PC-3 (cell line): Measurements from ENCODE around the gene ZFX. TPM values are rescaled to one million over a fixed set of nuclear protein-coding genes. Genes with fewer than 3 reads are reported as not detected.
"Not testable (repeated sequence)": the region's sequence is repeated elsewhere in the genome, so short reads cannot be mapped to it uniquely, and the experiment has no call there.

ENCODE experiments used
- ATAC-seq: fragments of 200-7000 bp; cut with Tn5 transposase; 2 replicates; pipeline ENCODE4 v1.9.1; 2020; ENCODE audit warnings: mild to moderate bottlenecking, moderate library complexity
- BruUV-seq: library from RNA; stranded (reverse); fragments of 400-500 nt; replicated peaks from 2 replicates; lab custom pipeline; 2021; lab: Mats Ljungman, UMichigan
- CTCF ChIA-PET: fragments of 300-600 bp; sonication (Branson Sonifier 250); formaldehyde crosslinking; loops from one replicate; lab custom pipeline; 2022; ENCODE audit warnings: antibody characterized with exemption; lab: Charles Lee
- POLR2A ChIA-PET: fragments of 300-600 bp; sonication (Branson Sonifier 250); formaldehyde crosslinking; loops from one replicate; lab custom pipeline; 2022; ENCODE audit warnings: antibody characterized with exemption; ENCODE audit not compliant: unreplicated experiment; lab: Charles Lee
- DNase-seq: peaks from one replicate; pipeline ENCODE4 v3.0.0-alpha.2; 2015
- H2AFZ ChIP-seq: fragments of 300-600 bp; sonication (generic); 2 replicates; pipeline ENCODE4 v1.6.0; 2016; ENCODE audit warnings: antibody characterized with exemption, low read length
- H3F3A ChIP-seq: fragments of 300-600 bp; sonication (generic); one replicate; pipeline ENCODE4 v1.6.0; 2017; ENCODE audit warnings: antibody characterized with exemption, low read length, control low read depth, mild to moderate bottlenecking; ENCODE audit not compliant: unreplicated experiment
- H3K27ac ChIP-seq: fragments of 300-600 bp; sonication (generic); 2 replicates; pipeline ENCODE4 v1.5.1; 2016; ENCODE audit warnings: mild to moderate bottlenecking, low read length
- H3K27me3 ChIP-seq: fragments of 300-600 bp; sonication (generic); 2 replicates; pipeline ENCODE4 v1.6.1; 2016; ENCODE audit warnings: low read length, mixed read lengths
- H3K36me3 ChIP-seq: fragments of 300-600 bp; sonication (generic); 2 replicates; pipeline ENCODE4 v1.6.1; 2016; ENCODE audit warnings: low read depth, mixed run types, low read length, mixed read lengths
- H3K4me1 ChIP-seq: fragments of 300-600 bp; sonication (generic); 2 replicates; pipeline ENCODE4 v1.5.1; 2016; ENCODE audit warnings: low read length; ENCODE audit not compliant: insufficient read depth
- H3K4me2 ChIP-seq: fragments of 300-600 bp; sonication (generic); 2 replicates; pipeline ENCODE4 v1.6.0; 2016; ENCODE audit warnings: low read length
- H3K4me3 ChIP-seq: fragments of 300-600 bp; sonication (generic); 2 replicates; pipeline ENCODE4 v1.5.1; 2016; ENCODE audit warnings: mild to moderate bottlenecking, low read length, mixed read lengths
- H3K79me2 ChIP-seq: fragments of 300-600 bp; sonication (generic); 2 replicates; pipeline ENCODE4 v1.6.1; 2017; ENCODE audit warnings: low read length, mixed read lengths
- H3K9ac ChIP-seq: fragments of 300-600 bp; sonication (generic); 2 replicates; pipeline ENCODE4 v1.6.0; 2016; ENCODE audit warnings: mild to moderate bottlenecking, low read length
- H3K9me2 ChIP-seq: fragments of 300-600 bp; sonication (generic); replicated peaks from 2 replicates; pipeline ENCODE4 v1.6.1; 2016; ENCODE audit warnings: mixed run types, low read length, mixed read lengths
- H3K9me3 ChIP-seq: fragments of 300-600 bp; sonication (generic); 2 replicates; pipeline ENCODE4 v1.6.1; 2016; ENCODE audit warnings: low read length, mixed read lengths
- H4K20me1 ChIP-seq: fragments of 300-600 bp; sonication (generic); 2 replicates; pipeline ENCODE4 v1.6.1; 2016; ENCODE audit warnings: low read length, mixed read lengths
- EZH2 ChIP-seq: fragments of 300-600 bp; sonication (generic); IDR thresholded peaks from one replicate; pipeline ENCODE4 v1.6.1; 2017; ENCODE audit warnings: antibody characterized with exemption, mild to moderate bottlenecking, low read length; ENCODE audit not compliant: unreplicated experiment
- EZH2phosphoT487 ChIP-seq: fragments of 300-600 bp; sonication (generic); IDR thresholded peaks from 2 replicates; pipeline ENCODE4 v1.6.1; 2018; ENCODE audit warnings: mild to moderate bottlenecking, antibody characterized with exemption, low read length, borderline replicate concordance
- intact Hi-C: fragments of 100-400 bp; cut with micrococcal nuclease; formaldehyde crosslinking; loops from 2 replicates; pipeline ENCODE4 v1.9.0; 2023
- total RNA-seq: library from RNA; depleted of rRNA; stranded (reverse); fragments of >200 nt; gene quantifications from 2 replicates; pipeline ENCODE4 v1.2.3, GENCODE V29; 2014
- TF ChIP-seq, protein P1 (sequence below): fragments of 300-600 bp; sonication (generic); conservative IDR thresholded peaks from 2 replicates; pipeline ENCODE4 v1.5.1; 2017; ENCODE audit warnings: antibody characterized with exemption, low read depth, mild to moderate bottlenecking, low read length

Gene ZFX
- total RNA-seq, 1 experiment from 2014 or later: 21.0 TPM

DNA sequence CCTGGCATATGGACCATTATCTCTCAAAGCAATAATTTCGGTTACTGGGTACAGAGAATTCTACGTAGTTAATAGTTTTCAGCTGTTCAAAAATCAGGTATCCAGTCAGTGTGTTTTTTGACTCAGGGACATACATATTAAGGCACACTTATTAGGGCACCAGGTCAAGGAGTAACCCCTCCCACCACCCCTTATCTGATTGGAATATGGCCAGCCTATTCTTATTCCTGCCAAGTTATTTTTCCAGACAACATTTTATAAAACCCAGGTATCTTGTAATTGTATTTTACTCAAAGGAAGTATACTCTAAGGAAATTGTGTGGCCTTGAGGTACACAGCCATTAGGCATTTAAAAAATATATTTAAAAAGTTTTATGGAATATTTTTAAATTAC, 4.3 kb downstream of the ZFX start:
- Histone ChIP-seq H3K9ac (no peak overlapping the region), H3K4me2 (peak overlapping the region; percentile 58; the same call in 1 of the 2 replicates), H3K9me2 (no peaks in the 10 kb centered on the region), H3K4me3 (no peak overlapping the region), H4K20me1 (peaks cover 71% of the 10 kb centered on the region), H3K27ac (no peak overlapping the region), H2AFZ (no peak overlapping the region), H3K27me3 (no peaks in the 10 kb centered on the region), H3K36me3 (peaks cover 5% of the 10 kb centered on the region; the same call in 1 of the 2 replicates), H3K79me2 (peaks cover 87% of the 10 kb centered on the region), H3K4me1 (peaks cover 26% of the 10 kb centered on the region), H3F3A (no peaks in the 10 kb centered on the region), H3K9me3 (no peaks in the 10 kb centered on the region)
- DNase-seq (peak; percentile 42), ATAC-seq (no peak)
- POLR2A ChIA-PET: no interaction called here
- CTCF ChIA-PET: no interaction called here
- BruUV-seq: no TSS peak
- TF ChIP-seq, protein P1, sequence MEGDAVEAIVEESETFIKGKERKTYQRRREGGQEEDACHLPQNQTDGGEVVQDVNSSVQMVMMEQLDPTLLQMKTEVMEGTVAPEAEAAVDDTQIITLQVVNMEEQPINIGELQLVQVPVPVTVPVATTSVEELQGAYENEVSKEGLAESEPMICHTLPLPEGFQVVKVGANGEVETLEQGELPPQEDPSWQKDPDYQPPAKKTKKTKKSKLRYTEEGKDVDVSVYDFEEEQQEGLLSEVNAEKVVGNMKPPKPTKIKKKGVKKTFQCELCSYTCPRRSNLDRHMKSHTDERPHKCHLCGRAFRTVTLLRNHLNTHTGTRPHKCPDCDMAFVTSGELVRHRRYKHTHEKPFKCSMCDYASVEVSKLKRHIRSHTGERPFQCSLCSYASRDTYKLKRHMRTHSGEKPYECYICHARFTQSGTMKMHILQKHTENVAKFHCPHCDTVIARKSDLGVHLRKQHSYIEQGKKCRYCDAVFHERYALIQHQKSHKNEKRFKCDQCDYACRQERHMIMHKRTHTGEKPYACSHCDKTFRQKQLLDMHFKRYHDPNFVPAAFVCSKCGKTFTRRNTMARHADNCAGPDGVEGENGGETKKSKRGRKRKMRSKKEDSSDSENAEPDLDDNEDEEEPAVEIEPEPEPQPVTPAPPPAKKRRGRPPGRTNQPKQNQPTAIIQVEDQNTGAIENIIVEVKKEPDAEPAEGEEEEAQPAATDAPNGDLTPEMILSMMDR: no peak
- TF ChIP-seq EZH2phosphoT487 (no peak), EZH2 (no peak)
- intact Hi-C loops: loop anchor here (10.0 kb wide), 1 partner anchor 91 kb away; no protein-coding TSS in a partner anchor

DNA sequence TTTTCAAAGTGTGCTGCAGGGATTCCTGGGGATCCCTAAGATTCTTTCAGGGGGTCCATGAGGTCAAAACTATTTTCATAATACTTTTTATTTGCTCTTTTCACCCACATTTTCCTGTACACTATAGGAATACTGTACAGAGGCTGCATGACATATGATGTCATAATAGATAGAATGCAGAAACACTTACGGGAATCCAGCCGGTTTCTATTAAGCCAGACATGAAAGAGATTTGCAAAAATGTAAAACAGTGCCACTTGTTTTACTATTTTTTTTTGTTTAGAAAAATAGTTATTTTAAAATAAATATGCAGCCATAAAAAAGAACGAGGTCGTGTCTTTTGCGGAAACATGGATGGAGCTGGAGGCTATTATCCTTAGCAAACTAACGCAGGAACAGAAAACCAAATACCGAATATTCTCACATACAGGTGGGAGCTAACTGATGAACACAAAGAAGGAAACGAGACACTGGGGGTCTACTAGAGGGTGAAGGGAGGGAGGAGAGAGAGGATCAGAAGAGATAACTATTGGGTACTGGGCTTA, 5.0 kb downstream of the ZFX start:
- no peak for DNase-seq
- H2AFZ ChIP-seq: no peak overlapping the region
- H3K4me3 ChIP-seq: no peak overlapping the region
- no peaks in the 10 kb centered on the region for H3K27me3 ChIP-seq
- no peak overlapping the region for H3K27ac ChIP-seq
- ChIA-PET POLR2A (no interaction called here), CTCF (no interaction called here)
- no peak overlapping the region for H3K9ac ChIP-seq
- peaks cover 93% of the 10 kb centered on the region for H3K79me2 ChIP-seq
- no TSS peak for BruUV-seq
- no peaks in the 10 kb centered on the region for H3K9me2 ChIP-seq
- ATAC-seq: no peak
- intact Hi-C loops: loop anchor here (10.0 kb wide), 1 partner anchor 90 kb away; no protein-coding TSS in a partner anchor
- no peaks in the 10 kb centered on the region for H3K9me3 ChIP-seq
- H4K20me1 ChIP-seq: peaks cover 71% of the 10 kb centered on the region
- no peak overlapping the region for H3K4me2 ChIP-seq
- H3F3A ChIP-seq: no peaks in the 10 kb centered on the region
- H3K36me3 ChIP-seq: peaks cover 5% of the 10 kb centered on the region; the same call in 1 of the 2 replicates
- peaks cover 26% of the 10 kb centered on the region for H3K4me1 ChIP-seq
- no peak for TF ChIP-seq EZH2phosphoT487
- TF ChIP-seq EZH2: no peak
- TF ChIP-seq, protein P1: no peak

DNA sequence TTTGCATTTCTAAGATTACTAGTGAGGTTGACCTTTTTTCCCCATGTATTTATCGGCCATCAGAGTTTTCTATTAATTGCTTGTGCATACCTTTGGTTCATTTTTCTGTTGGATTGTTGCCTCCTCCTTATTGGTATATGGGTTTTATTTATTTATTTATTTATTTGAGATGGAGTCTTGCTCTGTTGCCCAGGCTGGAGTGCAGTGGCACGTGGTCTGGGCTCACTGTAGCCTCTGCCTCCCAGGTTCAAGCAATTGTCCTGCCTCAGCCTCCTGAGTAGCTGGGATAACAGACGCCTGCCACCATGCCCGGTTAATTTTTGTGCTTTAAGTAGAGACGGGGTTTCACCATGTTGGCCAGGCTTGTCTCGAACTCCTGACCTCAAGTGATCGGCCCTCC, 6.2 kb downstream of the ZFX start:
- H3K27me3 ChIP-seq, DNase-seq, H3K4me2 ChIP-seq, H3K27ac ChIP-seq, ATAC-seq, H2AFZ ChIP-seq, H3K9me2 ChIP-seq, BruUV-seq, H3K4me3 ChIP-seq, POLR2A ChIA-PET, H3K9ac ChIP-seq, H3F3A ChIP-seq, H3K36me3 ChIP-seq, H3K9me3 ChIP-seq, CTCF ChIA-PET: not testable (repeated sequence)
- peaks cover 100% of the 10 kb centered on the region for H3K79me2 ChIP-seq
- peaks cover 26% of the 10 kb centered on the region for H3K4me1 ChIP-seq
- H4K20me1 ChIP-seq: peaks cover 68% of the 10 kb centered on the region
- intact Hi-C loops: loop anchor here (10.0 kb wide), 1 partner anchor 89 kb away; no protein-coding TSS in a partner anchor
